HEK293 (cell line): Measurements from ENCODE around the gene PLA2G4B.

Source experiments
- CTCF ChIP-seq: fragments of 450-650 bp; formaldehyde crosslinking; IDR thresholded peaks from 2 replicates; pipeline ENCODE4 v1.5.1; 2016; ENCODE audit warnings: missing biosample characterization, missing genetic modification characterization
- REST ChIP-seq: fragments of 450-650 bp; formaldehyde crosslinking; IDR thresholded peaks from 2 replicates; pipeline ENCODE4 v1.5.1; 2016; ENCODE audit warnings: missing biosample characterization, missing genetic modification characterization
- ZNF26 ChIP-seq: fragments of 450-650 bp; formaldehyde crosslinking; IDR thresholded peaks from 2 replicates; pipeline ENCODE4 v1.5.1; 2016; ENCODE audit warnings: missing biosample characterization, missing genetic modification characterization
- ZNF274 ChIP-seq, 2 experiments: fragments of 200-500 bp in 1 of 2; fragments of 450-650 bp in 1 of 2; sonication (Bioruptor generic) in 1 of 2; formaldehyde crosslinking in 1 of 2; IDR thresholded peaks; 2 replicates each; pipeline versions ENCODE4 v1.5.1 to v1.6.1; 2014 to 2016; ENCODE audit warnings: borderline replicate concordance in 1 of 2, inconsistent platforms in 1 of 2, low read length in 1 of 2, missing biosample characterization in 1 of 2, missing genetic modification characterization in 1 of 2
- ZNF510 ChIP-seq: fragments of 450-650 bp; formaldehyde crosslinking; IDR thresholded peaks from 2 replicates; pipeline ENCODE4 v1.5.1; 2018; ENCODE audit warnings: mild to moderate bottlenecking, missing genetic modification characterization, missing biosample characterization; ENCODE audit not compliant: insufficient replicate concordance
- ZNF548 ChIP-seq: fragments of 450-650 bp; formaldehyde crosslinking; IDR thresholded peaks from 2 replicates; pipeline ENCODE4 v1.5.1; 2016; ENCODE audit warnings: missing biosample characterization, missing genetic modification characterization
- ZNF549 ChIP-seq: fragments of 450-650 bp; IDR thresholded peaks from 2 replicates; pipeline ENCODE4 v1.5.1; 2018; ENCODE audit warnings: missing biosample characterization, missing genetic modification characterization, mild to moderate bottlenecking, inconsistent platforms, moderate library complexity
- ZNF747 ChIP-seq: fragments of 450-650 bp; formaldehyde crosslinking; IDR thresholded peaks from 2 replicates; pipeline ENCODE4 v1.5.1; 2016; ENCODE audit warnings: missing biosample characterization, missing genetic modification characterization
- ZNF768 ChIP-seq: fragments of 450-650 bp; formaldehyde crosslinking; IDR thresholded peaks from 2 replicates; pipeline ENCODE4 v1.5.1; 2018; ENCODE audit warnings: missing biosample characterization, mild to moderate bottlenecking, missing genetic modification characterization

GRCh38 chr15:41892621-41893421 is 54.2 kb downstream of the PLA2G4B start:
- TF ChIP-seq REST (no peak), ZNF26 (tag by site-specific recombination) (no peak), ZNF747 (no peak), ZNF549 (tag by site-specific recombination) (no peak), ZNF548 (tag by site-specific recombination) (no peak), CTCF (tag by site-specific recombination) (no peak), ZNF768 (tag by site-specific recombination) (no peak), ZNF274 (IDR thresholded peaks at IDR 0.05; ENCODE audit: low read length) (no peak), ZNF274 (tag by site-specific recombination; IDR thresholded peaks at IDR 0.05; ENCODE audit: borderline replicate concordance) (no peak), ZNF510 (no peak)
